CD4-positive, alpha-beta memory T cell (primary cell): Measurements from ENCODE around the gene CORO7. TPM values are rescaled to one million over a fixed set of nuclear protein-coding genes. Genes with fewer than 3 reads are reported as not detected.
"Not testable (repeated sequence)": the region's sequence is repeated elsewhere in the genome, so short reads cannot be mapped to it uniquely, and the experiment has no call there.

Experiments
- CTCF ChIA-PET: fragments of 350-600 bp; sonication (Branson Sonifier 250); formaldehyde crosslinking; loops from one replicate; lab custom pipeline; 2021; ENCODE audit warnings: inconsistent platforms; ENCODE audit not compliant: partially characterized antibody; lab: Charles Lee
- POLR2A ChIA-PET: fragments of 350-600 bp; sonication (Branson Sonifier 250); formaldehyde crosslinking; loops from one replicate; lab custom pipeline; 2021; ENCODE audit not compliant: partially characterized antibody; lab: Charles Lee
- DNase-seq, 5 donors: peaks; one replicate each; pipeline versions ENCODE4 v3.0.0 to v3.0.0-alpha.2; 2020 to 2022; ENCODE audit warnings: mixed read lengths in 1 of 5
- H3K27ac ChIP-seq: one replicate; pipeline ENCODE4 v1.7.0; 2013; ENCODE audit warnings: low read depth, low read length
- H3K27me3 ChIP-seq: 2 replicates; pipeline ENCODE4 v1.7.0; 2013; ENCODE audit warnings: mild to moderate bottlenecking, low read length, moderate library complexity; ENCODE audit not compliant: insufficient read depth
- H3K36me3 ChIP-seq: 2 replicates; pipeline ENCODE4 v1.7.0; 2013; ENCODE audit warnings: mild to moderate bottlenecking, low read length, moderate library complexity; ENCODE audit not compliant: insufficient read depth
- H3K4me1 ChIP-seq: 2 replicates; pipeline ENCODE4 v1.7.0; 2013; ENCODE audit warnings: mild to moderate bottlenecking, low read length, moderate library complexity; ENCODE audit not compliant: insufficient read depth
- H3K4me3 ChIP-seq, 2 donors: one replicate each; pipeline ENCODE4 v1.7.0; 2013; ENCODE audit warnings: low read length in 2 of 2, mild to moderate bottlenecking in 1 of 2
- H3K9me3 ChIP-seq, 2 donors: one replicate each; pipeline ENCODE4 v1.7.0; 2013; ENCODE audit warnings: low read length in 2 of 2, control low read depth in 1 of 2; ENCODE audit not compliant: control insufficient read depth in 1 of 2
- H3K27ac Mint-ChIP-seq, 7 donors: one replicate each; pipeline ENCODE4 v1.8.0; 2020 to 2021; ENCODE audit warnings: mixed read lengths in 7 of 7, mild to moderate bottlenecking in 6 of 7, inconsistent platforms in 3 of 7, moderate library complexity in 3 of 7
- H3K27me3 Mint-ChIP-seq, 2 donors: one replicate each; pipeline ENCODE4 v1.8.0; 2020 to 2021; ENCODE audit warnings: mixed read lengths in 2 of 2
- H3K36me3 Mint-ChIP-seq, 2 donors: one replicate each; pipeline ENCODE4 v1.8.0; 2020 to 2021; ENCODE audit warnings: mixed read lengths in 2 of 2, inconsistent platforms in 1 of 2, mild to moderate bottlenecking in 1 of 2
- H3K4me1 Mint-ChIP-seq, 4 donors: one replicate each; pipeline ENCODE4 v1.8.0; 2020 to 2021; ENCODE audit warnings: mixed read lengths in 4 of 4, mild to moderate bottlenecking in 1 of 4
- H3K4me3 Mint-ChIP-seq, 8 donors: one replicate each; pipeline ENCODE4 v1.8.0; 2020 to 2021; ENCODE audit warnings: mixed read lengths in 8 of 8, mild to moderate bottlenecking in 7 of 8, moderate library complexity in 6 of 8, inconsistent platforms in 3 of 8
- H3K9me3 Mint-ChIP-seq, 8 donors: one replicate each; pipeline ENCODE4 v1.8.0; 2020 to 2021; ENCODE audit warnings: mixed read lengths in 8 of 8, mild to moderate bottlenecking in 5 of 8, inconsistent platforms in 3 of 8, moderate library complexity in 1 of 8
- intact Hi-C: fragments of 100-400 bp; cut with micrococcal nuclease; formaldehyde crosslinking; loops from one replicate; pipeline ENCODE4 v1.15.1; 2023
- polyA plus RNA-seq, 2 donors: library from polyadenylated mRNA; unstranded; fragments of 300-500 nt; fragmentation: Illumina TruSeq; gene quantifications; one replicate each; pipeline ENCODE4 v1.2.3, GENCODE V29; 2021
- total RNA-seq, 2 experiments: library from RNA; stranded (reverse); gene quantifications; one replicate each; pipeline ENCODE4 v1.2.3, GENCODE V29; 2021

Gene CORO7
- total and polyA plus RNA-seq, 4 experiments from 2014 or later, result 48.2 to 184 (median 157) TPM

DNA sequence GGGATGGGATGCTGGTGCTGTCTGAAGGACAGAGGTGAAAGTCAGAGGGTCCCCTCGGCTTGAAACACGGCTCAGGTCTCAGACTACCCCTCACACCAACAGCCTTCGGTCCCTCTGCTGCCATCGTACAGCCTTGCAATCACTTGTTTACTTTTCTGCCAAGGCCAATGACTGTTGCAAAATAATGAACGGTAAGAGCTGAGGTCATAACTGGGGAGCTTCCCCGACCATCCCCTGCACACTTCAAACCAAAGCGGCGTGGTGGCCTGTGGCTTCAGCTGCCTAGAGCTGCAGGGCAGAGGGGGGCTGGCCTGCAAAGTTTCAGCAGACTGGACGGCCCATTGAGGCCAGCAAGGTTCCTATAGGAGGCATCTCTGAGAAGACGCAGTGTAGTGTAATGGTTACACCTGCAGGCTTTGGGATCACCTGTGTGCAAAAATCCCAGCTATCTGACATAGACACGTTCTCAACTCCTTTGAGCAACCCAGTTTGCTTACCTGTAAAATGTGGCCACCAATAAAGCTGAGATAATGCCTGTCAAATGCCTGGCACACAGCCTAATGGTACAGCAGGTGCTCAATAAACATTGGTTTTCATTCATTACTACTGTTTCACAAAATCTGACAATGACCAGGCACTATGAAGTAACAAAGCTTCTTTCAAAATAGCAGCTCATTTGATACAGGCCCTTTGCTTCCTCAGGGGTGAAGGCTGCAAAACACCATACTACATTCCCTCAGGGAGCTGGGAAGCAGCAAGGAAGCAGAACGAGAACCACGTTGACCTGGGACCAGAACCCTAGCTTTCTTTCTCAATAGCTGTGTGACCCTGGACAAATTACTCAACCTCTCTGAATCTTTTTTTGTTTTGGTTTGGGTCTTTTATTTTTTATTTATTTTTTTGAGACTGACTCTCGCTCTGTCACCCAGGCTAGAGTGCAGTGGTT lies 70.3 kb downstream of the CORO7 start:
- peak overlapping the region in 5 of 7 donors; percentile 47 to 69 (median 59) for H3K27ac Mint-ChIP-seq
- CTCF ChIA-PET, result interaction anchor here (1.0 to 1.6 kb wide), 3 partner anchors 13 to 57 kb away, joined by 3 to 5 read pairs (median 4); no protein-coding TSS in a partner anchor
- H3K9me3 Mint-ChIP-seq, result peaks cover 0 to 1% (median 0%) of the 10 kb centered on the region in 8 donors
- POLR2A ChIA-PET, result no interaction called here
- no peaks in the 10 kb centered on the region for H3K27me3 Mint-ChIP-seq
- Histone ChIP-seq H3K4me1 (peaks cover 19% of the 10 kb centered on the region), H3K27me3 (no peaks in the 10 kb centered on the region), H3K27ac (no peak overlapping the region), H3K9me3 (no peaks in the 10 kb centered on the region), H3K36me3 (no peaks in the 10 kb centered on the region), H3K4me3 (no peak overlapping the region)
- intact Hi-C loops, result no loop called here
- H3K36me3 Mint-ChIP-seq, result peaks cover 3 to 16% of the 10 kb centered on the region in 2 donors
- DNase-seq, result no peak
- peak overlapping the region in 1 of 8 donors; percentile 8 for H3K4me3 Mint-ChIP-seq
- H3K4me1 Mint-ChIP-seq, result peaks cover 11 to 42% (median 26%) of the 10 kb centered on the region in 4 donors

DNA sequence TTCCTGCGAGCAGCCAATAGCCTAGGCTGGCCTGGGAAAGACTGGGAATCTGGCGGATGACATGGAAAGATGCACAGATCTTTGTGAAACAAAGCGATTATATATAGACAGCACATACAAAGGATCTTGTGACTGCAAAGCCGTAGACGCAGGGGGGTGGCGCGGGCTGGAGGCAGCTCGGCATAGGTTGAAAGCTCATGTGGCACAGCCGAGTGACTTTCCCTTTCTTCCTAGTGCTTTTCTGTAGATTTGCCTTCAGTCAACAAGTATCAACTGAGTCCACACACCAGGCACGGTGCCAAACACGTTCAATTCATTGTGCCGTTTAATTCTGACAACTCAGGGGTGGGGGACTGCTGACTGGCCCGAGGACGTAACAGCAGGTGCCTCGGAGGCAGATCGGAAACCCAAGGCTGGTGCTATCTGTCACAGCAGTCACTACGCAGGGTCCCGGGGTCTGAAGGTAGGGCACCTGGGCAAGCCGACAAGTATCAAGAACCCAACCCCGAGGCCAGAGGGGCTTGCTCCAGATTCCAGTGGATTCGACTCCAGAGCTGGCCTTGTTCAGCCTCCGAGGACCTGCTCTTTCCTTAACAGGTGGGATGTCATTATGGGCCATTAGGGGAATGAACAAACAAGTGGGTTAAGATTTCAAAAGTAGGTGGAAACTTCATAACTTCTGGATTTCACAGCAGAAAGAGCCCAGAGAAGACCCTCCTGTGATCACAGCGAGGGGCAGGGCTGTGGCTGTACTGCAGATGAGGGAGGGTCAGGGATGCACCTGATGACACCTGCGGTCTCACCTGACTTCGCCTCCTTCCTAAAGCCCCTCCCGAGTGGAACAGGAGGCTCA lies 71.2 kb downstream of the CORO7 start:
- POLR2A ChIA-PET, result no interaction called here
- peaks cover 8 to 33% (median 23%) of the 10 kb centered on the region in 4 donors for H3K4me1 Mint-ChIP-seq
- CTCF ChIA-PET, result interaction anchor here (1.0 kb wide), 1 partner anchor 15 kb away, joined by 3 read pairs; no protein-coding TSS in a partner anchor
- H3K9me3 Mint-ChIP-seq, result peaks cover 0 to 3% (median 0%) of the 10 kb centered on the region in 8 donors
- H3K27ac Mint-ChIP-seq, result peak overlapping the region in 6 of 7 donors; percentile 16 to 78 (median 45)
- no peak overlapping the region for H3K4me3 ChIP-seq
- no peaks in the 10 kb centered on the region for H3K9me3 ChIP-seq
- peak overlapping the region in 1 of 8 donors; percentile 22 for H3K4me3 Mint-ChIP-seq
- H3K27me3 ChIP-seq, result no peaks in the 10 kb centered on the region
- intact Hi-C loops, result no loop called here
- peaks cover 3 to 15% of the 10 kb centered on the region in 2 donors for H3K36me3 Mint-ChIP-seq
- H3K27me3 Mint-ChIP-seq, result no peaks in the 10 kb centered on the region
- no peak for DNase-seq
- H3K4me1 ChIP-seq, result peaks cover 13% of the 10 kb centered on the region
- no peaks in the 10 kb centered on the region for H3K36me3 ChIP-seq
- no peak overlapping the region for H3K27ac ChIP-seq

- H3K27me3 Mint-ChIP-seq, H3K36me3 ChIP-seq, intact Hi-C loops, H3K4me1 ChIP-seq, DNase-seq, H3K9me3 Mint-ChIP-seq, H3K4me3 ChIP-seq, H3K9me3 ChIP-seq, POLR2A ChIA-PET, H3K27me3 ChIP-seq: not testable (repeated sequence)
- peaks cover 8 to 33% (median 23%) of the 10 kb centered on the region in 4 donors for H3K4me1 Mint-ChIP-seq
- peak overlapping the region in 4 of 7 donors; percentile 16 to 78 (median 56) for H3K27ac Mint-ChIP-seq
- H3K36me3 Mint-ChIP-seq, result peaks cover 3 to 17% of the 10 kb centered on the region in 2 donors
- CTCF ChIA-PET, result interaction anchor here (1.8 kb wide), 1 partner anchor 56 kb away, joined by 5 read pairs; no protein-coding TSS in a partner anchor
- H3K4me3 Mint-ChIP-seq, result peak overlapping the region in 1 of 8 donors; percentile 22
- H3K27ac ChIP-seq, result peak overlapping the region; percentile 24
Measured at GRCh38 chr16:4344300-4344982, 72.0 kb downstream of the CORO7 start.

DNA sequence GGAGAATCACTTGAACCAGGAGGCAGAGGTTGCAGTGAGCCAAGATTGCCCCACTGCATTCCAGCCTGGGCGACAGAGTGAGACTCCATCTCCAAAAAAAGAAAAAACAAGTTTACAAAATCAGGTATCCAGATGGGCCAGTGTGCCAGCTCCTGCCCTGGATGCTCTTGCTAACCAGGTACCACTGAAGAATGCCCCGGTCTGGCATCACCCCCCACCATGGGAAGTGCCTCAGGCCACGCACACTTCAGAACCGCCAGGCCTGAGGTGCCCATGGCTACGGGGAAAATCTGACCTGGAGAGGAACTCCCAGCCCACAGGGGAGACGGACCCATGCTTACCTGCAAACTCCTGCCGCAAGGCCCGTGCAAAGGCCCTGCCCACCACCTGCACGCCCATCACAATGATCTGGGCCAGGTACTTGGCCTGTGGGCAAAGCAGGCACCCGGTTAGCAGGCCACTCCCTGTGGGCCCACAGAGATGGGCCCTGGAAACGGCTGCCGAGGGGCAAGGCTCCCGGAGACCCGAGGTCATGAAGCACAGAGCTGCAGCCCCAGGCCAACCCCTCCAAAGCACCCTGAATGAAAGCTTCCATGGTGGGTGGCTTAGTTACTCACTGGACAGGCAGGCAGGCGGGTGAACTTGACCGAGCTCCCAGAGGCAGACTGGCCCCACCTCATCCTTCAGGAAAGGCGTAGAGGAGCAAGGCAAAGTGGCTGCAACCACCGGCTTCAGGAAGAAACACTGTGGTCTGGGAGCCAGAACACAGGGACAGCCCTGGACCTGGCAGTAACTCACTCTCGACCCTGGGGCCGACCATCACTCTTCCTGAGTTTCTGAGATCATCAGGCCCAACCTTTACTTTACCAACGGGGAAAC lies 73.3 kb downstream of the CORO7 start:
- ChIA-PET POLR2A (no interaction called here), CTCF (interaction anchor here (0.9 to 1.8 kb wide), 2 partner anchors 16 to 54 kb away, joined by 3 to 5 read pairs; no protein-coding TSS in a partner anchor)
- Mint-ChIP-seq H3K4me1 (peaks cover 5 to 27% (median 19%) of the 10 kb centered on the region in 4 donors), H3K9me3 (peaks cover 0 to 3% (median 0%) of the 10 kb centered on the region in 8 donors), H3K4me3 (no peak overlapping the region), H3K27me3 (no peaks in the 10 kb centered on the region), H3K36me3 (peaks cover 0 to 16% of the 10 kb centered on the region in 2 donors), H3K27ac (peak overlapping the region in 5 of 7 donors; percentile 17 to 76 (median 36))
- H3K9me3 ChIP-seq, result no peaks in the 10 kb centered on the region
- H3K27me3 ChIP-seq, result no peaks in the 10 kb centered on the region
- no peak overlapping the region for H3K27ac ChIP-seq
- peaks cover 9% of the 10 kb centered on the region for H3K36me3 ChIP-seq
- intact Hi-C loops, result no loop called here
- no peak overlapping the region for H3K4me3 ChIP-seq
- H3K4me1 ChIP-seq, result no peaks in the 10 kb centered on the region
- DNase-seq, result no peak

GRCh38 chr16:4341250-4341649 lies 75.1 kb downstream of the CORO7 start:
- CTCF ChIA-PET, result interaction anchor here (1.0 kb wide), 1 partner anchor 87 kb away, joined by 3 read pairs; no protein-coding TSS in a partner anchor
- no peak for DNase-seq
- Histone ChIP-seq H3K4me1 (no peaks in the 10 kb centered on the region), H3K9me3 (no peaks in the 10 kb centered on the region), H3K27ac (no peak overlapping the region), H3K36me3 (peaks cover 9% of the 10 kb centered on the region), H3K27me3 (no peaks in the 10 kb centered on the region), H3K4me3 (no peak overlapping the region)
- Mint-ChIP-seq H3K9me3 (peaks cover 0 to 3% (median 0%) of the 10 kb centered on the region in 8 donors), H3K27me3 (no peaks in the 10 kb centered on the region), H3K4me3 (no peak overlapping the region), H3K4me1 (peaks cover 2 to 18% (median 10%) of the 10 kb centered on the region in 4 donors), H3K27ac (peak overlapping the region in 1 of 7 donors; percentile 54), H3K36me3 (peaks cover 0 to 17% of the 10 kb centered on the region in 2 donors)
- POLR2A ChIA-PET, result interaction anchor here (2.8 kb wide), 1 partner anchor 9 kb away, joined by 10 read pairs; the partner anchor contains the start of gene PAM16
- intact Hi-C loops, result no loop called here

GRCh38 chr16:4340443-4340842 lies 76.0 kb downstream of the CORO7 start:
- no peak overlapping the region for H3K27ac ChIP-seq
- Mint-ChIP-seq H3K4me1 (peaks cover 2 to 14% (median 6%) of the 10 kb centered on the region in 4 donors), H3K4me3 (no peak overlapping the region), H3K27ac (no peak overlapping the region), H3K27me3 (no peaks in the 10 kb centered on the region), H3K9me3 (peaks cover 0 to 3% (median 0%) of the 10 kb centered on the region in 8 donors), H3K36me3 (peaks cover 0 to 15% of the 10 kb centered on the region in 2 donors)
- no peaks in the 10 kb centered on the region for H3K4me1 ChIP-seq
- H3K36me3 ChIP-seq, result peaks cover 9% of the 10 kb centered on the region
- H3K4me3 ChIP-seq, result no peak overlapping the region
- ChIA-PET CTCF (interaction anchor here (1.0 kb wide), 1 partner anchor 11 kb away, joined by 4 read pairs; no protein-coding TSS in a partner anchor), POLR2A (interaction anchor here (2.8 kb wide), 1 partner anchor 10 kb away, joined by 10 read pairs; the partner anchor contains the start of gene PAM16)
- no peak for DNase-seq
- no peaks in the 10 kb centered on the region for H3K27me3 ChIP-seq
- no peaks in the 10 kb centered on the region for H3K9me3 ChIP-seq
- intact Hi-C loops, result no loop called here
